ENCODE results near the gene GPR84.

DNA sequence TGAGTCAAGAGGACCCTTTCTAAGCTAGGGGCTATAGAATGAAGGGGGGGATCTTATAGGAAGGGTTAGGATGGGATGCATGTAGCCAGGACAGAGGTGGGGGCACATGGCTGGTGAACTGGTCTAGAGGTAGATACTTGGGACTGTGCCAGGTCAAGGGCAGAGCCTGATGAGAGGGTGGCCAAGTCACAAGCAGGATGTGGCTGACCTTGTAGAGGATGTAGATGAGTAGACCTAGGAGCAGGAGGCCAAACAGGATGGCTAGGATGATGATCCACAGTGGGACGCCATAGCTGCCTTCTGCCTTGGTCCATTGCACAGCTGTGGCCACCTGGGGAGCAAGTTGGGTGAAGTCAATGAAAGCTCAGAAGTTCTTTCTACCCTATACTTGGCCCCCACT, 32.9 kb upstream of the GPR84 start:
- TF ChIP-seq, protein P1, sequence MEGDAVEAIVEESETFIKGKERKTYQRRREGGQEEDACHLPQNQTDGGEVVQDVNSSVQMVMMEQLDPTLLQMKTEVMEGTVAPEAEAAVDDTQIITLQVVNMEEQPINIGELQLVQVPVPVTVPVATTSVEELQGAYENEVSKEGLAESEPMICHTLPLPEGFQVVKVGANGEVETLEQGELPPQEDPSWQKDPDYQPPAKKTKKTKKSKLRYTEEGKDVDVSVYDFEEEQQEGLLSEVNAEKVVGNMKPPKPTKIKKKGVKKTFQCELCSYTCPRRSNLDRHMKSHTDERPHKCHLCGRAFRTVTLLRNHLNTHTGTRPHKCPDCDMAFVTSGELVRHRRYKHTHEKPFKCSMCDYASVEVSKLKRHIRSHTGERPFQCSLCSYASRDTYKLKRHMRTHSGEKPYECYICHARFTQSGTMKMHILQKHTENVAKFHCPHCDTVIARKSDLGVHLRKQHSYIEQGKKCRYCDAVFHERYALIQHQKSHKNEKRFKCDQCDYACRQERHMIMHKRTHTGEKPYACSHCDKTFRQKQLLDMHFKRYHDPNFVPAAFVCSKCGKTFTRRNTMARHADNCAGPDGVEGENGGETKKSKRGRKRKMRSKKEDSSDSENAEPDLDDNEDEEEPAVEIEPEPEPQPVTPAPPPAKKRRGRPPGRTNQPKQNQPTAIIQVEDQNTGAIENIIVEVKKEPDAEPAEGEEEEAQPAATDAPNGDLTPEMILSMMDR (IDR thresholded peaks at IDR 0.05), result no peak
- no peak for TF ChIP-seq POLR2A (IDR thresholded peaks at IDR 0.05)
